SW 1271 (cell line): ENCODE data around the gene CYP1A1.
"Not testable (repeated sequence)": the region's sequence is repeated elsewhere in the genome, so short reads cannot be mapped to it uniquely, and the experiment has no call there.

ENCODE experiments used
- DNase-seq, 2 experiments: peaks; one replicate each; lab custom pipeline; 2025; lab: John Stamatoyannopoulos, UW

CYP1A1 gene

GRCh38 chr15:74735305-74735704, 10.0 kb upstream of the CYP1A1 start:
- no peak for DNase-seq

DNA sequence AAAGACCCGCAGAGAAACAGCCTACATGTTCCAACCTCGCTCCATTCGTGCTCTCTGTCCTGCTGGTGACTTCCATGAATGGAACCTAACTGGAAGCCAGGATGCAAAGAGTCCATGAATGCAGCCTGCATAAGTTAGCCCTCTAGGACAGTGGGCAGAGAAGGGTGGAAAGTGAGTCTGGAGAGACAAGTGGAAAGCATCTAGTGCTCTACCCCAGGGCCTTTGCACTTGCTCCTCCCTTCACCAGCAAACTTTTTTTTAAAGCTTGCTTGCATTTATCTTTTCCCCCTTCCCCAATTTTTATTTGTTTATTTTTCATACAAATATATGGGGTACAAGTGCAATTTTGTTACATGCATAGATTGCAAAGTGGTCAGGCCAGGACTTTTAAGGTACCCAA, 7.9 kb upstream of the CYP1A1 start:
- DNase-seq, result no peak

DNA sequence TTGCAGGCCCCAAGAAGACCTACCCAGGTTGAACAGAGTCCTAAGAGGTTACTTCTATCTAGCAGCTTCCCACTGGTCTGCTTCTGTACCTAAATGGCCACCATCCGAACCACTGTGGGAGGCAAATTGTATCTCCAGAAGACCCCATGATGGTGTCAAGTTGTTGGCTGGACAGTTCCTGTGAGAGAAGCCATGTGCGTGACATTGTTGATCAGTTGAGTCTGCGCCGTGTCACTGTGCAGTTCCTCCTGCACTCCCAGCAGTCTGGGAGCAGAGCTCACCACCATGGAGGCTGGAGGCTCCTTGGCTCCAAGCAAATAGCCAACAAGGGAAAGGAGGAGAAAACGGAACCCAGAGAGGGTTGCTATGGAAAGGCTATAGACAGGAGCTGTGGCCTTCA, 7.5 kb upstream of the CYP1A1 start:
- no peak for DNase-seq

GRCh38 chr15:74730619-74731316, 5.4 kb upstream of the CYP1A1 start:
- no peak for DNase-seq

DNA sequence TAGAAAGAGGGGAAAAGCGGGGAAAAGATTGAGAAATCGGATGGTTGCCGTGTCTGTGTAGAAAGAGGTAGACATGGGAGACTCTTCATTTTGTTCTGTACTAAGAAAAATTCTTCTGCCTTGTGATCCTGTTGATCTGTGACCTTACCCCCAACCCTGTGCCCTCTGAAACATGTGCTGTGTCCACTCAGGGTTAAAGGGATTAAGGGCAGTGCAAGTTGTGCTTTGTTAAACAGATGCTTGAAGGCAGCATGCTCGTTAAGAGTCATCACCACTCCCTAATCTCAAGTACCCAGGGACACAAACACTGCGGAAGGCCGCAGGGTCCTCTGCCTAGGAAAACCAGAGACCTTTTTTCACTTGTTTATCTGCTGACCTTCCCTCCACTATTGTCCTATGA, 4.0 kb upstream of the CYP1A1 start:
- not testable (repeated sequence) for DNase-seq

GRCh38 chr15:74728699-74729098, 3.4 kb upstream of the CYP1A1 start:
- DNase-seq, result not testable (repeated sequence)

DNA sequence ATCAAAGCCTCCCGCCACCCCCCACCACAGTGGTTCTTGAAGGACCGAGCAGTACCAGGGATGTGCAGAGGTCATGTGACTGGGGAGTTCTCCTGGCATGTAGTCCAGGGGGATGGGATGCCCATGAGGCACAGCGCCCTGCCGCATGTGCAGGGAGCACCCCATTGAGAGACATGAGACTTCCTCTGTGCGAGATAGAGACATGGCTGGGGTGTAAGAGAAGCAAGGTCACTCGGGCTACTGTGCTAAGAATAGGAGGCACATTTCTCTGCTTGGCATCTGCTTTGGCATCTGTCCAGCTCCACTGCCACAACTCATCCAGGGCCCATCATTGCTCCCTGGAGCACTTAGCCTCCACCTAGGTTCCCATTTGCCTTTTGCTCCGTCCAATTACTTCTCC, 2.4 kb upstream of the CYP1A1 start:
- peak in 1 of 2 experiments; percentile 11 for DNase-seq

- DNase-seq, result no peak
Measured at GRCh38 chr15:74726774-74727164, 1.4 kb upstream of the CYP1A1 start.

DNA sequence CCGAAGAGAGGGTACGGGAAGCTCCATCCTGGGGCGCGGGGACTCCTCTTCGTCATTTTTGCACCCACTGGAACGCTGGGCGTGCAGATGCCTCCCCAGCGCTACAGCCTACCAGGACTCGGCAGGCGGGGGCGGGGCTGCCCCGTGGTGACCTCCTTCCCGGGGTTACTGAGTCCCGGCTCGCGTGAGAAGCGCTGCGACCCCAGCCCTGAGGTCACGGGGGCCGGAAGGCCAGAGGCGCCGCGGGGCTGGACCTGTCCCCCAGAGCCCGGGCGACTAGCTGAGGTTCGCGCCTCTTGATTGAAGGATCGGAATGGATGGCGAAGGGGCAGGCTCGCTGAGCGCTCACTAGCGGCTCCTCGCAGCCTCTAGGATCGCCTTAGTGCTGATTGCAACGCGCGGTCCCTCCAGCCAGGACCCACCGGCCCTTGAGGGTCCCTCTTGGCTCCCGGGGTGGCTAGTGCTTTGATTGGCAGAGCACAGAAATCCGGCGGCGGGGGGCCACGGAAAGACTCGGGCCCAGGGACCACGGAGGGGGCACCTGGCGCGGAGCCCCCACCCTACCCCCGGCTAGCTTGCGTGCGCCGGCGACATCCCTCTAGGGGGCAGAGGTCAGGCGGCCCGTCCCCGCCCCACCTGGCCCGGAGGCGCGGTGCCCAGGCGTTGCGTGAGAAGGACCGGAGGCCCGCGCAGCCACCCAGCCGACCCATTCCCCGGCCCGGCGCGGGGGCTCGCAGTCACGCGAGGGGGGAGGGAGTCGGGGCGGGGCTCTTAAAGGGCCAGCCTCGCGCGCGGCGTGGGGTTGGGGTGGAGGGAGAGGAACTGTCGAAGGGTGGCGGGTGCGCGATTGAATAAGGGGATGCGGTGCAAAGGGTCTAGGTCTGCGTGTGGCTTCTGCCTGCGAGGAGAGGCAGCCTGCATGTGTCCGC, 781 bp upstream of the CYP1A1 start:
- DNase-seq, result peak; percentile 48 to 62

- DNase-seq, result no peak
Measured at GRCh38 chr15:74724570-74725224, 631 bp downstream of the CYP1A1 start.

GRCh38 chr15:74723754-74724334, 1.5 kb downstream of the CYP1A1 start:
- peak; percentile 43 to 86 for DNase-seq

GRCh38 chr15:74723187-74723586, 2.1 kb downstream of the CYP1A1 start:
- DNase-seq, result no peak

DNA sequence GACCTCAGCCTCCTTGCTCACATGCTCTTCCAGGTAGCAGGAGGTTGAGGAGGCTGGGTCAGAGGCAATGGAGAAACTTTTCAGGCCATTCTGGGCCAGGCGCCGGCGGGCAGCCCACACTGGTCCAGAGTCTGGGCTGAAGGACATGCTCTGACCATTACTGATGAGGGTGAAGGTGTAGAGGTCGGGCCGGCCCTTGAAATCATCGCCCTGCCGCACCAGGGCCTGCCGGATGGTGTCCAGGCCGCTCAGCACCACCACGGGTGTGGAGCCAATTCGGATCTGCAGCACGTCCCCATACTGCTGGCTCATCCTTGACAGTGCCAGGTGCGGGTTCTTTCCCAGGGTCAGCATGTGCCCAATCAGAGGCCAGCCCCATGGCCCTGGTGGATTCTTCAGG, 2.7 kb downstream of the CYP1A1 start:
- no peak for DNase-seq

GRCh38 chr15:74716651-74717050, 8.7 kb downstream of the CYP1A1 start:
- DNase-seq, result no peak

DNA sequence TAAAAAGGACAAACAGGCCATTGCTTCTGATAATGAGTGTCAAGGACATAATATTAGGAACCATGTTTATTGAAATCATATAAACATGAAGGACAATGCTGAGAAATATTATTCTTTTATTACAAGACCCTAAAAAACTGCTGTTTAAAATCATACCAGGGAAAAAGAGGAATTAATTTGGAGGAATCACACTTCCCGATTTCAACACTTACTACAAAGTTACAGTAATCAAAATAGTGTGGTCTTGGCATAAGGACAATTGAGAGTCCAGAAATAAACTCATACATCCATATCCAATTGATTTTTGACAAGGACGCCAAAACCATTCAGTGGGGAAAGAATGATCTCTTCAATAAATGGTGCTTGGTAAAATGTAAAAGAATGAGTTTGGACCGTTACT, 13.0 kb downstream of the CYP1A1 start:
- no peak for DNase-seq

- no peak for DNase-seq
Measured at GRCh38 chr15:74710319-74711094, 14.8 kb downstream of the CYP1A1 start.

- no peak for DNase-seq
Measured at GRCh38 chr15:74709892-74710291, 15.4 kb downstream of the CYP1A1 start.

DNA sequence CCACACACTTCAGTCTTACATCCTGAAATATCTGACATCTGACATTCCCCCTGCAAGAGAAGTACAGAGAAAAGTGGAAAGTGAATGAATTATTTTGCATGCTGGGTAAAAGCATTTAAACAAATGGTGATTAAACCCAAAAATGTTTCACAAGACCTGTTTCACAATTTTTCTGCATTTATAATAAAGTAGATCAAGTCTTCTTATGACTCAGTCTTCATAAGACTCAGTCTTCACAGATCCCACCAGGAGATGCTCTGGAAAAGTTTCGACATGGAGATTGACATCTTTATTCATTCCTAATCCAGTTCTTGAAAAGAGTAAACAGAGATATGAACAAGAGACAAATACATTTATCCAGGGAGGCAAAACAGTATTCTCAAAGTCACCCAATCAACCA, 16.3 kb downstream of the CYP1A1 start:
- DNase-seq, result no peak

- no peak for DNase-seq
Measured at GRCh38 chr15:74696808-74697207, 28.5 kb downstream of the CYP1A1 start.

DNA sequence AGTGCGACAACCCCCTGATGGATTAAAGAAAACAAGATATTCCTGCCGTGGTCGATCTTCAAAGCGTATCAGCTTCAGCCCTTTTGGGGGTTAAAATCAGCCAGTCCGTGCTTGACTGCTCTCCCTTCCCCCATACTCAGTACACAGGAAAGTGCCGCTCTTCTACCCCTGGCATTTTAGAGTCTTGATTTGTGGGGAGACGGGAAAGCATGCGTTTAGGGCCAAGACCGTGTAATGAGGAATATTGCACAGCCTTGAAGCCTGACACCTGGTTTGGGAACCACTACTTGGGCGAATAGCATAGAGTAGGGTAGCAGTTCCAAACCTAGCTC, 29.0 kb downstream of the CYP1A1 start:
- no peak for DNase-seq

- peak; percentile 82 to 89 for DNase-seq
Measured at GRCh38 chr15:74695597-74696397, 29.5 kb downstream of the CYP1A1 start, which contains the start of gene EDC3. Gene EDC3 (minus strand): TSS chr15:74696024. CDS start chr15:74675124, 20,900 bp downstream.
